Measurements from ENCODE around the gene WASF3. TPM values are rescaled to one million over a fixed set of nuclear protein-coding genes. Genes with fewer than 3 reads are reported as not detected.
"Not testable (repeated sequence)": the region's sequence is repeated elsewhere in the genome, so short reads cannot be mapped to it uniquely, and the experiment has no call there.

WASF3 gene
- polyA plus RNA-seq, 1 donor = 10.2 TPM

DNA sequence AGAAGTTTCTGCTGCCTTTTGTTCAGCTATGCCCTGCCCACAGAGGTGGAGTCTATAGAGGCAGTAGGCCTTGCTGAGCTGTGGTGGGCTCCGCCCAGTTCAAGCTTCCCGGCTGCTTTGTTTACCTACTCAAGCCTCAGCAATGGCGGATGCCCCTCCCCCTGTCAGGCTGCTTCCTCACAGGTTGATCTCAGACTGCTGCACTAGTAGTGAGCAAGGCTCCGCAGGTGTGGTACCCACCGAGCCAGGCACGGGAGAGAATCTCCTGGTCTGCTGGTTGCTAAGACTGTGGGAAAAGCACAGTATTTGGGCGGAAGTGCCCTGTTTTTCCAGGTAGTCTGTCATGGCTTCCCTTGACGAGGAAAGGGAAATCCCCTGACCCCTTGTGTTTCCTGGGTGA is 78.6 kb downstream of the WASF3 start:
- not testable (repeated sequence) for DNase-seq

DNA sequence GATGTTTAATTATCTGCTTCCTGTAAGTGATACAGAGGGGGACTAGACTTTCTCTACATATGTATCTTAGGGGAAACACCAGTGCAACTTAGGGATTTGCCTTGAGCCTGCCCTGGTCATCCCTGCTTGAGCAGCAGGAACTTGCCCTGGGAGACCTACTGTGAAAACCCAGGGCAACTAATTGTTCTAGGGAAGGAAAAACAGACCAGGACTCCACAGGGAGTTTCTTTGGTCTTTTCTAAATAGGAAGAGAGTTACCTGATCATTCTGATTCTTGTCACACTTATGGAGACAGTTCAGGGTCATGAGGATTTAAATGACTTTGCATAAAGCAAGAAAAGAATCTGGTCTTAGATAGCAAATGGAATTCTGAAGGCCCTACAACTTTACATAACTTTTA is 89.1 kb downstream of the WASF3 start:
- no peak for DNase-seq

DNA sequence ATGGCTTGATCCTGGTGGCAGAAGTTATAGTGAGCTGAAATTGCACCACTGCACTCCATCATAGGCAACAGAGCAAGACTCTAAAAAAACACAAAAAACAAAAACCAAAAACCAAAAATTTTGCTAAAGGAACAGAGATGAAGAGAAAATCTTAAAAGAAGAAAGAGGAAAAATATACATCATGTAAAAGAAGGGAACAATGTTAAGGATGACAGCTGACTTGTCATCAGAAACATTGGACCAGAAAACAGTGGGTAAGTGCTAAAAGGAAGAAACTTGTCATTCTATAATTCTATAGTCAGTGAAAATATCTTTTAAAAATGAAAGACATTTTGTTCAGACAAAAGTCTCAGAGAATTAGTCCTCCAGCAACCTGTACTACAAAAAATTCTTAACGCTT is 93.8 kb downstream of the WASF3 start:
- no peak for DNase-seq

DNA sequence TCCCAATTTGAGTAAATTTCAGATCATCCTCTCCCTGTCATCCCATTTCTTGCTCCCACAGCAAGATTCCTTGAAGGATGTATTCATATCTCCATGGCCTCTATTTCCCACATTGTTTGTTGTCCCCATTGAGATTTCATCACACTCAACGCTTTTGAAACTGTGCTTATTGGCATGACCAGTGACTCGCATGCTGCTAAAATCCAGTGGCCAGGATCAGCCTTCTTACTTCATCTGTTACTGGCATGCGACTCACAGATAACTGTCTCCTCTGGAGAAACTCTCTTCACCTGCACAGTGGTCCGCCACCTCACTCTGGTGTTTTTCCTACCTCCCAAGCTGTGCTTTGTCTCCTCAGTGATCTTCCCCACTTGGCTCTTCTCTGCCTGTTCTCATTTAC is 95.8 kb downstream of the WASF3 start:
- no peak for DNase-seq

DNA sequence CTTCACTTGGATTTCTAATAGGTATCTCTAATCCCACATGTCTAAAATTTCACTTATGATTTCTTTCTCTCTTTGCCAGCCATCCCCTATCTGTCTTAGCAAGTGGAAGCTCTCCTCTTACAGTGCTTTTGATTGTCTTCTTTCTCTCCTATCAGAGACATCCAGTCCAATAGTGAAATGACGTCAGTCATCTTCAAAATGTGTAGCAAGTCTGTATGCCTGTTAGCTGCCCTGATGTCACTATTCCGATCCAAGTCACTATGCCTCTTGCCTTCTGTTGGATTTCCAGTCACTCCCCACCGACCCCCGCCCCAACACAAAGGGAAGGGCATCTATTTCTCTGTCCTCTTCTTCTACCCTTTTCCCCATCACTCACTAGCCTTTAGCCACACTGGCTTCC is 96.4 kb downstream of the WASF3 start:
- no peak for DNase-seq

DNA sequence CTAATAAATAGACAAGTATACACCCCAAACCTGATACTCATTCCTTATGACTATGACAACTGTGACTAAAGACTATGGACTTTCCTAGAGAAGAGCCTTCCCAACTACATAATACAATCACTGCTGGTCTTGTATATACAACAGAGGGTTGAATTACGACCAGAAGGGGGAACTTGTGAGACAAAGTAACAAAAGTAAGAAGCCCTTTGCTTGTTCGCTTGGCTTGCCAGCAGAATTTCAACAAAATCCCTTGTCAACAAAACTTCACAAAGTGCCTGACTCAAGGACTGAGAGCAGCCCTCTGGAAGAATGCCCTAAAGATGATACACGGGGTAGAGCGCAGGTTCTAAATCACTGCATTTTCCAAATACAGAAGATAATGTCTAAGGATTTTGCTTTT is 99.4 kb downstream of the WASF3 start:
- DNase-seq = no peak

DNA sequence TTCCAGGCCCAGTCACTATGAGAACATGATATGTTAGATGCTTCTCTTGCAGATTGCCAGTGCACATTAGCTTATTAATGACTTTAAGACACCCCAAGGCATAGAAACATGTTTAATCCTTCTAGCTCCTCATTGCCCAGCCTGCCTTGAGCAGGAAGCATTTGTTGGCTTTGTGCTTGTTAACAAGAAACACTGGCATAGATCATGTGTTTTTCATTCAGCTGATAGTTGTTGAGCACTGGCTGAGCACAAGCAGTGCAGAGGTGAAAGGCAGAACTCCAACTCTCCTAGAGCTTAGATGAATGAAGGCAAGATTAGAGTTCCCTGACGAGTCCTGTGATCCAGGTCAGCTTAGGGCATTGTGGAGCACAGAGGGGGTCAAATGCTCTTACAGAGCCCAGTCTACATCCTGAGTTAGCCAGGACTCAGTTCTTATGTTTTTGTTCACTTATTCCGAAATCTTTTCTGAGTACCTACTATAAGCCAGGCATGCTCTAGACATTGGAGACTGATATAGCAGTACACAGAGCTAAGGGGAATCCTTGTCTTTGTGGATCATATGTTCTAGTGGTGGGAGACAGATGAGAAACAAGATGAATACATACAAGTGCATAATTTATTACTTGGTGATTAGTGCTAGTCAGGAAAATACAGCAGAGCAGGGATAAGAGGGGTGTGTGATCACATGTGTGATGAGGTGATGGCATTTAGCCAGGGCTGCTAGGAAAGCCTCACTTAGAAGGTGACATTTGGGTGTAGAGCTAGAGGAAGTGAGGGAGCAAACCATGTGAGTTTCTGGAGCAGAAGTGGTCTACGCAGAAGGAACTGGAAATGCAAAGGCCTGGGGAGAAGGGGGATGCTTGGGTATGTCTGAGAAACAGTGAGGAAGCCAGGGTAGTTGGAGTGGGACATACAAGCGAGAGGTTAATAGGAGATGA is 101.2 kb downstream of the WASF3 start:
- no peak for DNase-seq

DNA sequence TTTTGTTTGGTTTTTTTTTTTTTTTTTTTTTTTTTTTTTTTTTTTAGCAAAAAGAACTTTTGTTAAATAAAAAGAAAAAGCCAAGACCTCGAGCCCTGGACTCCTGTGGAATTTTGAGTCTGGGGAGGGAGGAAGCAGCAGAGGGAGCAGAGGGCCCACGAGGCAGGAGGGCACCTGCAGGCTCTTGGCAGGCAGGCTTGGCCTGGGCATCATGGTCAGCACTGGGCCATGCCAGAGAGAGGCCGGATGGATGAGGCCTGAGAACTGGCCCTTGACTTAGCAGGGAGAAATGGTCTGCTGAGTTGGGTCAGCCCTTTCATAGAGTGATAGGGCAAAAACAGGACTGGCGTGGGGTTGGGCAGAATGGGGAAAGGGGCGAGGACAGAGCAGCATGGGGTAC is 102.7 kb downstream of the WASF3 start:
- no peak for DNase-seq

DNA sequence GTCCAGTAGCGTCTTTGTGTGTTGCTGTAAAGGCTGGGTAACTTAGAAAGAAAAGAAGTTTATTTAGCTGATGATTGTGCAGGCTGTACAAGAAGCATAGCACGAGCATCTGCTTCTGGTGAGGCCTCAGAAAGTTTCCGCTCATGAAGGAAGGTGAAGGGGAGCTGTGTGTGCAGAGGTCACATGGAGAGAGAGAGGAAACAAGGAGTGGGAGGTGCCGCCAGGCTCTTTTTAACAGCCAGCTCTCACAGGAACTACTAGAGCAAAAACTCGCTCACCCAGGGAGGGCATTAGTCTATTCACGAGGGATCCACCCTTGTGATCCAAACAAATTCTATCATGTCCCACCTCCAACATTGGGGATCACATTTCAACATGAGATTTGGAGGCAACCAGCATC is 103.3 kb downstream of the WASF3 start:
- DNase-seq = no peak

DNA sequence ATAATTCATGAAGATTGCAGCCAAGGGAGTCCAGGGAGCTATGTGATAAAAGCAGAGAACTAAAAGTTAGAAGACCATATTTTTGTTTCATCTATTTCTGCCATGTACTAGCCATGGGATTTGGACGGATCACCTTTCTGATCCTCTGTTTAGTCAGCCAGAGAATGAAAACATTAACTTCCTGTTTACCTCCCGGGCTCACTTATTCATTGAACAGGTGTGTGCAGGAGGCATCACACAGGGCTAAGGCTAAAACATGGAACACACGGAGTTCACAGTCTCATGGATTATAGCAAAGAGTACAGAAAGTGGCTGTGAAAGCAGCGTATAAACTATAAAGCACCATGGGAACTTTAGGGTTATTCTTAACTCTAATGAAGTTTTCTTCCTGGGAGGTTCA is 106.3 kb downstream of the WASF3 start:
- no peak for DNase-seq

DNA sequence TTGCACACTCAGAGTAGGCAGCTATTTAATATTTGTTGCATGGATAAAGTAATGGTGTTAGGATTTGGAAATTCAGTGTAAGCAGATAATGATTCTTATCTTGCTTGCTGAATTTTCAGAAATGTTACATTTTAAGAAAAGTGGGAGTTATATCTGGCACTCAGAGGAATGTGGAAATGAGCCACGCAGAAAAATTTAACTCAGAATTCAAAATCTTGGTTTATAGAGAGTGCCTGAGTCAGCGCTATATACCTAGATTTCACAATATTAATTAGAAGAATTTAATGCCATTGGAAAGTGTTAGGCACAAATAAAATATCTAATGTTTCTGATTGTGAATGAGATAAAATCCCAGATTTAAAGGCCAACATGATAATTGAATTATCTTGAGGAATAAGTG is 106.8 kb downstream of the WASF3 start:
- DNase-seq = no peak

DNA sequence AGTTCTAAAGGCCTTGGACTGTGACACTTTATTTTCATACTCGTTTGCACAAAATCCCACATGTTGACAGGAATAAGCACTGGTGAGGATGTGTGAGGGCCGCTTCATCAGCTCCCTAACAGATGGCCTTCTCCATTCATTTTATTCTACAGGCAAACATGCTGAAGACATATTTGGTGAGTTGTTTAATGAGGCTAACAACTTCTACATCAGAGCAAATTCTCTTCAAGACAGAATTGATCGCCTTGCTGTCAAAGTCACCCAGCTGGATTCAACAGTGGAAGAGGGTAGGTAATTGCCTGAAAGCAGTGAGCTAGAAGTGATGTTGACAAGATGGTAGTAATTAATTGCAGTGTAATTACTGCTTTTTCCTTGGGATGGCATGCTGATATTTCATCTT is 107.4 kb downstream of the WASF3 start:
- DNase-seq = no peak

DNA sequence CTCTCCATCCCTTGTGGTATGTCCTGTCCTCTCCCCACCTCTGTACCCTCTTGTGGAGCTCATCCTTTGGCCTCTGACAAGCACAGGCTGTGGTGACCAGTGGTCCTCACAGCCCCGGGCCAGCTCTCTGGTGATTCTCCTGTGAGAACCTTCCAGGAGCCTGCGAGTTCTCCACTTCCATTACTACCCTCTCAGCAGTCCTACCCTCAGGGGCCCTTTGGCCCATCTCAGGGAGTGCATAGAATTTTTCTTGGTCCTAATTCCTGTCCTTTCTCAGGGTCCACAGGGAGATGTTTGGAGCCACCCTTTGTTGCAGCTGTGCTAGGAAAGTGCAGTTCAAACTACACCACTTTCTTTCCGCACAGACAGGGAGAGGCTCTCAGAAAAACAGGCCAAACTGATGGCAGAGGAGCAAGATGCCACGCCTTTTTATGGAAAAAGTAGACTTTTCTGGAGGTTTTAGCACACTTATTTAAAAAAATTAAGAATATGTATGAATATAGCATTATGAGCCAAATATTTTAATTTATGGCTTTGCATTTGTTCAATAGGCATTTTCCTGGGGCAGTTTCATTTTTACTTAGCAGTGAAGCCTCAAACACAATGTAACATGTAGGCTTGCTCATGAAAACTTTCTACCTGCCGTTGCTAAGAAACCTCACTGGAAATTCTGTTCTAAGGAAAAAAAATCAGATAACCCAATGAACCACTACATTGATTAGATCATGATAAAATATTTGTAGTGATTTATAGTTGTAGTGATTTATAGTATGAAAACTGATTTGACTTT is 111.1 kb downstream of the WASF3 start:
- no peak for DNase-seq

DNA sequence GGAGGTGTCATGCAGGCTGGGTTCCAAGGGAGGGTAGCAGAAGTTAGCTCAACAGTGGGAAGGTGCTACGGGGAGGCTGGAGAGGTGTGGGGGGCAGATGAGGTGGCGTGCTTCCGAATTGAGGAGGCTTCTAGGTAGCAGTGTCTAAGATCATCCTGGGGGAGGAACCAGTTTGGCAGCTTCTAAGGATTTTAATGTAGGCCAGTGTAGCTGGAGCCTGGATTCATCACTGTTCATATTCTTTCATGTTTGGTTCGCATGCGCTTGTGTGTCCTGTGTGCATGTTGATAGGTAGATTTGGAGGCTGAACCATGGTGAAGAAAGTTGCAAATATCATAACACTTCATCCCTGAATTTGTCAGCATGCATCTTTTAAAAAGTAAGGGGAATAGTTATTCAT is 116.4 kb downstream of the WASF3 start:
- no peak for DNase-seq

DNA sequence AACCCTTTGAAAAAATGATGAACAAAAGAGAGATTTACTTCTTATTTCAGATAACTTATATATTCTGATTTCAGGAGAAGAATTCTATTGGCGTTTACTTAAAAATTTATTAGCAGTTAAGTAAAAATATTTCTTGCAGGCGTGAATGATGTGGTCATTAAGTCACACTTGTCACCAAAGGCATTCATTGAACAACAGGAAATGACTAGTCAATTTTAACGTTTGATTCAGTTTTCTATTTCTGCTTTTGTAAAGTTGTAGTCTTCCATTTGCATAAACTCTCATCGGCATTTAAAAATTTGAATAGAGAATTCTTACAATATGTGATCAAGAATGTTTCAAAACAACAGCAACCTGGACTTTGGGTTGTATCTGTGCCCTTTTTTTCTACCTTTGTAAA is 119.7 kb downstream of the WASF3 start:
- no peak for DNase-seq

DNA sequence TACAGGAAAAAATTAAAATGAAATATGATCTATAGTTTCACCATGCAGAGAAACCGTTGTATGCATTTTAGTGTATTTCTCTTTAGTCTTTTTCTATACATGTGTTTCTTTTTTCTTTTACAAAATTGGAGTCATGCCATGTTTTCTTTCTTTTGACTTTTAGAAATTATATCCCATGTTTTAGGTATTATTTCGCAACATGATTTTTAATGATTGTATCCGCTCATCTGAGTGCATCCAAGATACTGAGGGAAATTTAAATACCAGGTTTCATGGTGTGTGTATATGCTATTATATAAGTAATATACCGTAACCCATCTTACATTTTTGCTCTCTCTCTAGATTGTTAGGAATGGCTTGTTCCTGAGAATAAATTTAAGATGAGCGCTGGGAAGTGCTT is 120.8 kb downstream of the WASF3 start:
- no peak for DNase-seq

DNA sequence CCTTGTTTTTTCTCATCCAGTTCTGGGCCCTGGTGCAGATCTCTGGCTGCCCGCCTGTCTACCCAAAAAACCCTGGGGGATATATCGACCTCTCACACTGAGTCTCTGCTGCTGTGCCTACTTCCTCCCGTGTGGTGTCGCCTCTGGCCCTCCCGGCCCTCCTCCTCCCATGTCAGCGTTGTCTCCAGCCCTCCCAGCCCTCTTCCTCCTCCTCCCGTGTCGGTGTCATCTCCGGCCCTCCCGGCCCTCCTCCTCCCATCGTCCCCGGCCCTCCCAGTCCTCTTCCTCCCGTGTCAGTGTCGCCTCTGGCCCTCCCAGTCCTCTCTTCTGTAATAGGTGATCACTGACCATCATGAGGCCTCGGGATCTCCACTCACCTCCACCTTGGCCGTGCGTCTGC is 121.3 kb downstream of the WASF3 start:
- DNase-seq = no peak

DNA sequence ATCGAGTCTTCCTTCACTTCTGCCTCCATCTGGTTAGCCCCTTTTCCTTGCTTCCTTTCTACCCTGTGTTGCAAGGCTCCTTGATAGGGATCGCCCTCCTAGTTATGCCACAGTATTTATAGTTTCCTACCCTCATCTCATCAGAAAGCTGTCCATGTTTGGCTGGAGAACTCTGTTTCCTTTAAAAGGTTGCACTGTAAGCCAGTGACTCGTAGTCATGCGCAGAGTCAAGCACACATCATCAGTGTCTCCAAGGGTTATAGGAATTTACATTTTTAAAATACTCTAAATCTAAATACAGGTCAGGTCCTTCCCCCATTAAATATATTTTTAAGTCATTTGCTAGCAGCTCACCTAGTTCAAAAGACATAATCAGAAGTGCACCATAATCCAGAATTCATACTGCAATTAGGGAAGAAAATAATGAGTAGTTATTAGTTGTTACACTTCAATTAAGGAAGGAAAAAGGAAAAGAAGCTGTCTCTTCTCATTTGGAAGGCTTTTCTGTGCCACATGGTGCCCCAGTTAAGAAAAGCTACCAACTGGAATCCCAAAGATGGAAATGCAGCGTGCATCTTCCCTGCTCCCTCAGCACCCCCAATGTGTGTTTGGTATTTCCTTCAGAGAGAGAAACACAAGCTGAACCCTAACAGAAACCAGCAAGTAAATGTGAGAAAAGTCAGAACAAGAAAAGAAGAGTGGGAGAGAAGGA is 122.1 kb downstream of the WASF3 start:
- no peak for DNase-seq

DNA sequence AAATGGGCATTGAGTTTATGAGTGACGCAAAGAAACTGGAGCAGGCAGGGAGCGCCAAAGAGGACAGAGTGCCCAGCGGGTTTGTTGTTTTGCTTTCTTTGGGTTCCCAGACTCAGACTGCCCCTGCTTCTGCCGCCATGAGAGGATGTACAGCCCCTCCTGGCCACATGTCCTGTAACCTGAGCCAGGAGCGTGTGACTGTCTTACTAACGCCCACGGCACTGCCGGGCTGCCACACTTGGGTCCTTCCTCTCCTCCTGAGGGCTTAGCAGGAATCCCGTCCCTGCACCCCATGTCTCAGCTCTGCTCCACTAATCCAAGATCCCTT is 122.6 kb downstream of the WASF3 start:
- peak; percentile 42 for DNase-seq

DNA sequence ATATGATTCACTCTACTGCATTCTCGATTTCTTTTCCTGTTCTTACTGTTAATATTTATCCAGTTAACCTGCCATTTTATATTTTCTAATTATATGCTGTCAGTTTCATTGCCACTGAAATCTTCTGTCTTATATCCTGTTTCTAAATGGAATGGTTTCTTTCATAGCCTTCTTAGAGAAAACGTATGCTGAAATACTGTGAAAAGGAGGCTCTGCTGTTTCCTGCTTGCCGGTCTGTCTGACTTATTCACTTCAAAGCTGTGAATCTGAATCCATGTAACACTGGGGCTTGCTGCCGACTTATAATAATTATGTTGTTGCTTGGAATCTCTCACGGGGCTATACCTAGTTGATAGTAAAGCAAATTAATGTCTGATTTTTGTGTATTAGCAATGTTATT is 123.1 kb downstream of the WASF3 start:
- no peak for DNase-seq

DNA sequence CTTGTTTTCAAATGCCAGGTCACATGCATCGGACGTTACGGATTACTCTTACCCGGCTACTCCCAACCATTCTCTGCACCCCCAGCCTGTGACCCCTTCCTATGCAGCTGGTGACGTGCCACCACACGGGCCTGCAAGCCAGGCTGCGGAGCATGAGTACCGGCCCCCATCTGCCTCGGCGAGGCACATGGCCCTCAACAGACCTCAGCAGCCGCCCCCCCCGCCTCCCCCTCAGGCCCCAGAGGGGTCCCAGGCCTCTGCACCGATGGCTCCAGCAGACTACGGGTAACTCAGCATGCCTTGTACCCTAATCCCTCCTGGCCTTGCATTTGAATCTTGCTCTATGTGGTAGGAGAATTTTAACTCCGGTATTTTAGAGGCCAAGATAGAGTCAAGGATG is 123.6 kb downstream of the WASF3 start:
- no peak for DNase-seq

DNA sequence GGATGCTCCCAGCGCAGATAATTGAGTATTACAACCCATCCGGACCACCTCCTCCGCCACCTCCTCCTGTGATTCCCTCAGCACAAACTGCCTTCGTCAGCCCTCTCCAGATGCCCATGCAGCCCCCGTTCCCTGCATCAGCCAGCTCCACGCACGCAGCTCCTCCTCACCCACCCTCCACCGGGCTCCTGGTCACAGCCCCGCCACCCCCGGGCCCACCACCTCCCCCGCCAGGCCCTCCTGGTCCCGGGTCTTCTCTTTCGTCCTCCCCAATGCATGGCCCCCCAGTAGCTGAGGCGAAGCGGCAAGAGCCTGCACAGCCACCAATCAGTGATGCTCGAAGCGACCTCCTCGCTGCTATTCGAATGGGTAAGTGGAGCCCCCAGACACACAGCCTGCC is 125.1 kb downstream of the WASF3 start:
- DNase-seq = no peak

DNA sequence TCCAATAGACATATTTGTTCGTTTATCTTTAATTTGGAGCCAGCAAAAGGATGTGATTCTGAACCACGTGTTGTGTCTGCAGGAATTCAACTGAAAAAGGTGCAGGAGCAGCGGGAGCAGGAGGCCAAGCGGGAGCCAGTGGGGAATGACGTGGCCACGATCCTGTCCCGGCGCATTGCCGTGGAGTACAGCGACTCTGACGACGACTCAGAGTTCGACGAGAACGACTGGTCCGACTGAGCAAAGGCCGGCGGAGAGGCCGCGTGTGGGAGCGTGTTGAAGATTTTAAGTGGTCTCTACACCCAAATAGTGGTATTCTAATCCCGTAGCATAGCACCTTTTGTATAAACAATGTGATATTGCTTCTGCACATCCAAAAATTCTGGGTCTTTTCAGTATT is 128.1 kb downstream of the WASF3 start:
- DNase-seq = no peak

DNA sequence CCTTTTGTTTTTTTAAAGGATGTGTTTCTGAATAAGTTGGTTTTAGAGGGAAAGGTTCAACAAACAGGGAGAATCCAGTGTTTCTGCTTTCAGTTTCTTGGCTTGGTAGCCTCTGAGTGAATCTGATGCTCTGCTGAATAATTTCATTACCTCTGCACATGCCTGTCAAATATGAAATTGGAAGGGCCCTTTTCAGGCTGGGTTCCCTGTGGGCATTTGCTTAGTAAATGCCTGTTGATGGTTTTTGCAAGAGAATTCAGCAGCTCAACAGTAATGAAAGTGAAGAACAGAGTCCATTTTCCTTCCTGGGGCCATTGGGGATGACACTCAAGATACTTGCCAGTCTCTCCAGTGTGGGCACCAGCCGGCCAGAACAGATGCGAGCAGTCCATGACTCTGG is 128.8 kb downstream of the WASF3 start:
- DNase-seq = no peak
